IPS-15b (cell line): ENCODE data around the gene MAP3K5.

ENCODE experiments used
- H3K27me3 ChIP-seq: one replicate; pipeline ENCODE4 v1.6.1; 2013; ENCODE audit warnings: low read length; ENCODE audit not compliant: control insufficient read depth, insufficient read depth
- H3K36me3 ChIP-seq: one replicate; pipeline ENCODE4 v1.6.1; 2013; ENCODE audit warnings: low read length; ENCODE audit not compliant: control insufficient read depth, insufficient read depth
- H3K4me1 ChIP-seq: one replicate; pipeline ENCODE4 v1.6.1; 2013; ENCODE audit warnings: mild to moderate bottlenecking, low read length; ENCODE audit not compliant: control insufficient read depth, insufficient read depth
- H3K4me3 ChIP-seq: one replicate; pipeline ENCODE4 v1.5.1; 2013; ENCODE audit warnings: low read depth, low read length
- H3K9ac ChIP-seq: one replicate; pipeline ENCODE4 v1.6.1; 2013; ENCODE audit warnings: low read depth, mild to moderate bottlenecking, low read length
- H3K9me3 ChIP-seq: one replicate; pipeline ENCODE4 v1.6.1; 2013; ENCODE audit warnings: mild to moderate bottlenecking, low read length; ENCODE audit not compliant: control insufficient read depth, insufficient read depth

The MAP3K5 gene

GRCh38 chr6:136641873-136642465 lies 150.3 kb downstream of the MAP3K5 start:
- Histone ChIP-seq H3K27me3 (no peaks in the 10 kb centered on the region), H3K9ac (no peak overlapping the region), H3K4me1 (peaks cover 4% of the 10 kb centered on the region), H3K4me3 (no peak overlapping the region), H3K36me3 (no peaks in the 10 kb centered on the region), H3K9me3 (no peaks in the 10 kb centered on the region)

- Histone ChIP-seq H3K27me3 (no peaks in the 10 kb centered on the region), H3K4me1 (peaks cover 4% of the 10 kb centered on the region), H3K9ac (no peak overlapping the region), H3K9me3 (no peaks in the 10 kb centered on the region), H3K4me3 (no peak overlapping the region), H3K36me3 (no peaks in the 10 kb centered on the region)
These were observed 151.1 kb downstream of the MAP3K5 start for GRCh38 chr6:136641166-136641565.

- H3K27me3 ChIP-seq = no peaks in the 10 kb centered on the region
- no peaks in the 10 kb centered on the region for H3K36me3 ChIP-seq
- peaks cover 4% of the 10 kb centered on the region for H3K4me1 ChIP-seq
- H3K9me3 ChIP-seq = no peaks in the 10 kb centered on the region
- no peak overlapping the region for H3K9ac ChIP-seq
- H3K4me3 ChIP-seq = no peak overlapping the region
These were observed 152.0 kb downstream of the MAP3K5 start for GRCh38 chr6:136640132-136640915.

- Histone ChIP-seq H3K4me3 (no peak overlapping the region), H3K4me1 (peaks cover 4% of the 10 kb centered on the region), H3K36me3 (no peaks in the 10 kb centered on the region), H3K27me3 (no peaks in the 10 kb centered on the region), H3K9ac (no peak overlapping the region), H3K9me3 (no peaks in the 10 kb centered on the region)
These were observed 152.6 kb downstream of the MAP3K5 start for GRCh38 chr6:136639702-136640101.

GRCh38 chr6:136635615-136636014 lies 156.7 kb downstream of the MAP3K5 start:
- H3K27me3 ChIP-seq = no peaks in the 10 kb centered on the region
- H3K4me1 ChIP-seq = peaks cover 4% of the 10 kb centered on the region
- no peaks in the 10 kb centered on the region for H3K9me3 ChIP-seq
- no peaks in the 10 kb centered on the region for H3K36me3 ChIP-seq
- H3K4me3 ChIP-seq = no peak overlapping the region
- H3K9ac ChIP-seq = no peak overlapping the region

GRCh38 chr6:136633355-136633754 lies 158.9 kb downstream of the MAP3K5 start:
- no peaks in the 10 kb centered on the region for H3K36me3 ChIP-seq
- H3K4me1 ChIP-seq = no peaks in the 10 kb centered on the region
- H3K9ac ChIP-seq = no peak overlapping the region
- no peaks in the 10 kb centered on the region for H3K27me3 ChIP-seq
- no peak overlapping the region for H3K4me3 ChIP-seq
- H3K9me3 ChIP-seq = no peaks in the 10 kb centered on the region

- Histone ChIP-seq H3K36me3 (no peaks in the 10 kb centered on the region), H3K9ac (no peak overlapping the region)
These were observed 163.3 kb downstream of the MAP3K5 start for GRCh38 chr6:136628996-136629395.

GRCh38 chr6:136627191-136627590 lies 165.1 kb downstream of the MAP3K5 start:
- Histone ChIP-seq H3K36me3 (no peaks in the 10 kb centered on the region), H3K4me1 (no peaks in the 10 kb centered on the region), H3K27me3 (no peaks in the 10 kb centered on the region), H3K4me3 (no peak overlapping the region), H3K9ac (no peak overlapping the region), H3K9me3 (no peaks in the 10 kb centered on the region)

More at GRCh38 chr6:136628996-136629395, 163.3 kb downstream of the MAP3K5 start:
- no peaks in the 10 kb centered on the region for H3K27me3 ChIP-seq
- H3K4me1 ChIP-seq = no peaks in the 10 kb centered on the region
- H3K4me3 ChIP-seq = no peak overlapping the region
- no peaks in the 10 kb centered on the region for H3K9me3 ChIP-seq

GRCh38 chr6:136625293-136625692 lies 167.0 kb downstream of the MAP3K5 start:
- Histone ChIP-seq H3K4me1 (no peaks in the 10 kb centered on the region), H3K27me3 (no peaks in the 10 kb centered on the region), H3K9me3 (no peaks in the 10 kb centered on the region), H3K4me3 (no peak overlapping the region), H3K36me3 (no peaks in the 10 kb centered on the region), H3K9ac (no peak overlapping the region)

- Histone ChIP-seq H3K4me1 (no peaks in the 10 kb centered on the region), H3K27me3 (no peaks in the 10 kb centered on the region), H3K4me3 (no peak overlapping the region), H3K36me3 (no peaks in the 10 kb centered on the region), H3K9me3 (no peaks in the 10 kb centered on the region), H3K9ac (no peak overlapping the region)
These were observed 167.9 kb downstream of the MAP3K5 start for GRCh38 chr6:136624347-136624746.

GRCh38 chr6:136618086-136618485 lies 174.2 kb downstream of the MAP3K5 start:
- Histone ChIP-seq H3K9ac (no peak overlapping the region), H3K36me3 (no peaks in the 10 kb centered on the region), H3K4me3 (no peak overlapping the region), H3K4me1 (peaks cover 26% of the 10 kb centered on the region), H3K27me3 (no peaks in the 10 kb centered on the region), H3K9me3 (no peaks in the 10 kb centered on the region)

- no peak overlapping the region for H3K4me3 ChIP-seq
- H3K36me3 ChIP-seq = no peaks in the 10 kb centered on the region
- H3K9me3 ChIP-seq = no peaks in the 10 kb centered on the region
- no peak overlapping the region for H3K9ac ChIP-seq
- no peaks in the 10 kb centered on the region for H3K27me3 ChIP-seq
- H3K4me1 ChIP-seq = peaks cover 29% of the 10 kb centered on the region
These were observed 175.8 kb downstream of the MAP3K5 start for GRCh38 chr6:136616527-136616926.
